ENCODE measurements around the gene TGM6.

The TGM6 gene

DNA sequence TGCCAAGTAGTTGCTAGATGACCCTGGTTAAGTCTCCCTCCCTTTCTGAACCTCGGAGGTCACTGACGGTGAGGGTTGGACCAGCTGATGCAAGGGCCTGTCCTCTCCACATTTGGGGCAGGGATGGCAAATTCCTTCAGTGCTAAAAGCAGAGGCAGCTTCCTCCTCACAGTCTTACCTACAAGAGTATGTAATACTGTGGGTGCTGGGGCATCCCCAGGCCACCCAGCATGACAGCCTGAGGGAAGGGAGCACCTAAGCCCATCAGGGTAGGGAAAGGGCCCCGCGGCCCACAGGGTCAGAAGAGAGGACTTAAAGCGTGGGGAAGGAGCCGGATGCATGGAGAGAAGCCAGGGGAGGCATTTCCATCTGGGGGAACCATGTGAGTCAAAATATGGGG lies 46.9 kb upstream of the TGM6 start:
- TF ChIP-seq, protein P1, sequence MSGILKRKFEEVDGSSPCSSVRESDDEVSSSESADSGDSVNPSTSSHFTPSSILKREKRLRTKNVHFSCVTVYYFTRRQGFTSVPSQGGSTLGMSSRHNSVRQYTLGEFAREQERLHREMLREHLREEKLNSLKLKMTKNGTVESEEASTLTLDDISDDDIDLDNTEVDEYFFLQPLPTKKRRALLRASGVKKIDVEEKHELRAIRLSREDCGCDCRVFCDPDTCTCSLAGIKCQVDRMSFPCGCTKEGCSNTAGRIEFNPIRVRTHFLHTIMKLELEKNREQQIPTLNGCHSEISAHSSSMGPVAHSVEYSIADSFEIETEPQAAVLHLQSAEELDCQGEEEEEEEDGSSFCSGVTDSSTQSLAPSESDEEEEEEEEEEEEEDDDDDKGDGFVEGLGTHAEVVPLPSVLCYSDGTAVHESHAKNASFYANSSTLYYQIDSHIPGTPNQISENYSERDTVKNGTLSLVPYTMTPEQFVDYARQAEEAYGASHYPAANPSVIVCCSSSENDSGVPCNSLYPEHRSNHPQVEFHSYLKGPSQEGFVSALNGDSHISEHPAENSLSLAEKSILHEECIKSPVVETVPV (CRISPR knock-in tag; IDR thresholded peaks at IDR 0.05), result no peak
- no peak for TF ChIP-seq ZFP3 (CRISPR knock-in tag; IDR thresholded peaks at IDR 0.05)
- TF ChIP-seq TOX (CRISPR knock-in tag; IDR thresholded peaks at IDR 0.05; ENCODE audit: borderline replicate concordance), result no peak
- no peak for TF ChIP-seq BACH2 (CRISPR knock-in tag; IDR thresholded peaks at IDR 0.05; ENCODE audit: borderline replicate concordance)
- no peak for TF ChIP-seq SNAI2 (CRISPR knock-in tag; IDR thresholded peaks at IDR 0.05)
- TF ChIP-seq, protein P2, sequence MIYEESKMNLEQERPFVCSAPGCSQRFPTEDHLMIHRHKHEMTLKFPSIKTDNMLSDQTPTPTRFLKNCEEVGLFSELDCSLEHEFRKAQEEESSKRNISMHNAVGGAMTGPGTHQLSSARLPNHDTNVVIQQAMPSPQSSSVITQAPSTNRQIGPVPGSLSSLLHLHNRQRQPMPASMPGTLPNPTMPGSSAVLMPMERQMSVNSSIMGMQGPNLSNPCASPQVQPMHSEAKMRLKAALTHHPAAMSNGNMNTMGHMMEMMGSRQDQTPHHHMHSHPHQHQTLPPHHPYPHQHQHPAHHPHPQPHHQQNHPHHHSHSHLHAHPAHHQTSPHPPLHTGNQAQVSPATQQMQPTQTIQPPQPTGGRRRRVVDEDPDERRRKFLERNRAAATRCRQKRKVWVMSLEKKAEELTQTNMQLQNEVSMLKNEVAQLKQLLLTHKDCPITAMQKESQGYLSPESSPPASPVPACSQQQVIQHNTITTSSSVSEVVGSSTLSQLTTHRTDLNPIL (CRISPR knock-in tag; IDR thresholded peaks at IDR 0.05; ENCODE audit: low read depth), result no peak
- TF ChIP-seq ZNF70 (CRISPR knock-in tag; IDR thresholded peaks at IDR 0.05), result no peak
- no peak for TF ChIP-seq RARB (CRISPR knock-in tag; IDR thresholded peaks at IDR 0.05)
- TF ChIP-seq GLIS3 (CRISPR knock-in tag; IDR thresholded peaks at IDR 0.05), result no peak
- no peak for TF ChIP-seq ZFP30 (CRISPR knock-in tag; IDR thresholded peaks at IDR 0.05)
- ATAC-seq, result no peak

DNA sequence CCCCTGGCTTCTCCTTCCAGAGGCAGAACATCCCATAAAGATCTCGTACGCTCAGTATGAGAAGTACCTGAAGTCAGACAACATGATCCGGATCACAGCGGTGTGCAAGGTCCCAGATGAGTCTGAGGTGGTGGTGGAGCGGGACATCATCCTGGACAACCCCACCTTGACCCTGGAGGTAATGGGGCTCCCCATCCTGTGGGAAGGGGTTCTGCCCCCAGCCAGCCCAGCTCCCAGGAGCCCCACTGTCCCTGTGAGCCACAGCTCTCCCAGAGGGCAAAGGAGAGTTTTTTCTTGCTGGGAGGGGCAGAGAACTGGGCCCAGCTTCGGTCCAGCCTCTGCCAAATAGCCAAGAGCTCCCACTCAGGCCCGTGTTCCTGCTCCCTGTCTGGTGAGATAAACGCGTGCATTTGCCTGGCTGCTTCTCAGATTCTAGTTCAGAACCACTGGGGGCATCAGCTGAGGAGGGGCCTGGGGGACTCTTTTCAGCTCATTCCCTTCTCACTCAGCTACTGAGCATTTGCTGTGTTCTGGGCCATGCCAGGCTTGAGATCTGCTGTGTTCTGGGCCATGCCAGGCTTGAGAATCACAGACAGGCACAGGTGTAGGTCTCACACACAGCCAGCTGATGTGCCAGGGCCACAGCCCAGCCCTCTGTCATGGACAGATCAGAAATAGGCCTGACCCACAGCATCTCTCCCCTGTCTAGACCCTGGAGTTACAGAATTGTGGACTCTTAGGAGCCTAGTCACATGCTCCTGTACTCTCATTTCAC lies 45.4 kb upstream of the TGM6 start:
- no peak for ATAC-seq

More for the DNA sequence above, 45.4 kb upstream of the TGM6 start:
- TF ChIP-seq, protein P3, sequence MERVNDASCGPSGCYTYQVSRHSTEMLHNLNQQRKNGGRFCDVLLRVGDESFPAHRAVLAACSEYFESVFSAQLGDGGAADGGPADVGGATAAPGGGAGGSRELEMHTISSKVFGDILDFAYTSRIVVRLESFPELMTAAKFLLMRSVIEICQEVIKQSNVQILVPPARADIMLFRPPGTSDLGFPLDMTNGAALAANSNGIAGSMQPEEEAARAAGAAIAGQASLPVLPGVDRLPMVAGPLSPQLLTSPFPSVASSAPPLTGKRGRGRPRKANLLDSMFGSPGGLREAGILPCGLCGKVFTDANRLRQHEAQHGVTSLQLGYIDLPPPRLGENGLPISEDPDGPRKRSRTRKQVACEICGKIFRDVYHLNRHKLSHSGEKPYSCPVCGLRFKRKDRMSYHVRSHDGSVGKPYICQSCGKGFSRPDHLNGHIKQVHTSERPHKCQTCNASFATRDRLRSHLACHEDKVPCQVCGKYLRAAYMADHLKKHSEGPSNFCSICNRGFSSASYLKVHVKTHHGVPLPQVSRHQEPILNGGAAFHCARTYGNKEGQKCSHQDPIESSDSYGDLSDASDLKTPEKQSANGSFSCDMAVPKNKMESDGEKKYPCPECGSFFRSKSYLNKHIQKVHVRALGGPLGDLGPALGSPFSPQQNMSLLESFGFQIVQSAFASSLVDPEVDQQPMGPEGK (CRISPR knock-in tag; IDR thresholded peaks at IDR 0.05; ENCODE audit: borderline replicate concordance), result no peak
- no peak for TF ChIP-seq ISL1 (CRISPR knock-in tag; IDR thresholded peaks at IDR 0.05)
- TF ChIP-seq, protein P4, sequence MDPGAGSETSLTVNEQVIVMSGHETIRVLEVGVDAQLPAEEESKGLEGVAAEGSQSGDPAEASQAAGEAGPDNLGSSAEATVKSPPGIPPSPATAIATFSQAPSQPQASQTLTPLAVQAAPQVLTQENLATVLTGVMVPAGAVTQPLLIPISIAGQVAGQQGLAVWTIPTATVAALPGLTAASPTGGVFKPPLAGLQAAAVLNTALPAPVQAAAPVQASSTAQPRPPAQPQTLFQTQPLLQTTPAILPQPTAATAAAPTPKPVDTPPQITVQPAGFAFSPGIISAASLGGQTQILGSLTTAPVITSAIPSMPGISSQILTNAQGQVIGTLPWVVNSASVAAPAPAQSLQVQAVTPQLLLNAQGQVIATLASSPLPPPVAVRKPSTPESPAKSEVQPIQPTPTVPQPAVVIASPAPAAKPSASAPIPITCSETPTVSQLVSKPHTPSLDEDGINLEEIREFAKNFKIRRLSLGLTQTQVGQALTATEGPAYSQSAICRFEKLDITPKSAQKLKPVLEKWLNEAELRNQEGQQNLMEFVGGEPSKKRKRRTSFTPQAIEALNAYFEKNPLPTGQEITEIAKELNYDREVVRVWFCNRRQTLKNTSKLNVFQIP (CRISPR knock-in tag; IDR thresholded peaks at IDR 0.05; ENCODE audit: borderline replicate concordance, low read depth), result no peak
- TF ChIP-seq ARNTL (CRISPR knock-in tag; IDR thresholded peaks at IDR 0.05; ENCODE audit: borderline replicate concordance, low read depth), result no peak
- TF ChIP-seq, protein P5, sequence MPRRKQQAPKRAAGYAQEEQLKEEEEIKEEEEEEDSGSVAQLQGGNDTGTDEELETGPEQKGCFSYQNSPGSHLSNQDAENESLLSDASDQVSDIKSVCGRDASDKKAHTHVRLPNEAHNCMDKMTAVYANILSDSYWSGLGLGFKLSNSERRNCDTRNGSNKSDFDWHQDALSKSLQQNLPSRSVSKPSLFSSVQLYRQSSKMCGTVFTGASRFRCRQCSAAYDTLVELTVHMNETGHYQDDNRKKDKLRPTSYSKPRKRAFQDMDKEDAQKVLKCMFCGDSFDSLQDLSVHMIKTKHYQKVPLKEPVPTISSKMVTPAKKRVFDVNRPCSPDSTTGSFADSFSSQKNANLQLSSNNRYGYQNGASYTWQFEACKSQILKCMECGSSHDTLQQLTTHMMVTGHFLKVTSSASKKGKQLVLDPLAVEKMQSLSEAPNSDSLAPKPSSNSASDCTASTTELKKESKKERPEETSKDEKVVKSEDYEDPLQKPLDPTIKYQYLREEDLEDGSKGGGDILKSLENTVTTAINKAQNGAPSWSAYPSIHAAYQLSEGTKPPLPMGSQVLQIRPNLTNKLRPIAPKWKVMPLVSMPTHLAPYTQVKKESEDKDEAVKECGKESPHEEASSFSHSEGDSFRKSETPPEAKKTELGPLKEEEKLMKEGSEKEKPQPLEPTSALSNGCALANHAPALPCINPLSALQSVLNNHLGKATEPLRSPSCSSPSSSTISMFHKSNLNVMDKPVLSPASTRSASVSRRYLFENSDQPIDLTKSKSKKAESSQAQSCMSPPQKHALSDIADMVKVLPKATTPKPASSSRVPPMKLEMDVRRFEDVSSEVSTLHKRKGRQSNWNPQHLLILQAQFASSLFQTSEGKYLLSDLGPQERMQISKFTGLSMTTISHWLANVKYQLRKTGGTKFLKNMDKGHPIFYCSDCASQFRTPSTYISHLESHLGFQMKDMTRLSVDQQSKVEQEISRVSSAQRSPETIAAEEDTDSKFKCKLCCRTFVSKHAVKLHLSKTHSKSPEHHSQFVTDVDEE (CRISPR knock-in tag; IDR thresholded peaks at IDR 0.05), result no peak
- TF ChIP-seq, protein P2 (CRISPR knock-in tag; IDR thresholded peaks at IDR 0.05; ENCODE audit: low read depth), result no peak
- TF ChIP-seq ESRRG (CRISPR knock-in tag; IDR thresholded peaks at IDR 0.05), result no peak
- TF ChIP-seq TCF4 (CRISPR knock-in tag; IDR thresholded peaks at IDR 0.05; ENCODE audit: borderline replicate concordance), result no peak
- TF ChIP-seq TOX (CRISPR knock-in tag; IDR thresholded peaks at IDR 0.05; ENCODE audit: borderline replicate concordance), result no peak
- no peak for TF ChIP-seq ZNF565 (CRISPR knock-in tag; conservative IDR thresholded peaks at IDR 0.05; ENCODE audit: low read depth)
- TF ChIP-seq ZFP3 (CRISPR knock-in tag; IDR thresholded peaks at IDR 0.05), result no peak
- TF ChIP-seq, protein P1 (CRISPR knock-in tag; IDR thresholded peaks at IDR 0.05), result no peak
- no peak for TF ChIP-seq CSDC2 (CRISPR knock-in tag; IDR thresholded peaks at IDR 0.05)
- no peak for TF ChIP-seq OSR1 (CRISPR knock-in tag; IDR thresholded peaks at IDR 0.05)
- no peak for TF ChIP-seq PPARA (CRISPR knock-in tag; IDR thresholded peaks at IDR 0.05; ENCODE audit: borderline replicate concordance)
- no peak for TF ChIP-seq SNAI2 (CRISPR knock-in tag; IDR thresholded peaks at IDR 0.05)
- no peak for TF ChIP-seq ZC3H10 (CRISPR knock-in tag; IDR thresholded peaks at IDR 0.05)
- TF ChIP-seq GLIS3 (CRISPR knock-in tag; IDR thresholded peaks at IDR 0.05), result no peak
- TF ChIP-seq ZNF70 (CRISPR knock-in tag; IDR thresholded peaks at IDR 0.05), result no peak
- no peak for TF ChIP-seq RARB (CRISPR knock-in tag; IDR thresholded peaks at IDR 0.05)

Measured in SK-N-SH treated with all-trans-retinoic acid at 6 μM for 48 hours (cell line).